ENCODE results near the gene GALNT4. TPM values are rescaled to one million over a fixed set of nuclear protein-coding genes. Genes with fewer than 3 reads are reported as not detected.

GALNT4 gene
- total RNA-seq, 5 donors from 2014 or later (not counting 1 experiment from before 2014, with no cell fraction given), result 4.9 to 9.6 (median 6.5) TPM

GRCh38 chr12:89565002-89565401 lies 40.4 kb upstream of the GALNT4 start:
- no peaks in the 10 kb centered on the region for H3K4me1 Mint-ChIP-seq
- ChIA-PET CTCF (no interaction called here), POLR2A (no interaction called here)
- Histone ChIP-seq H3K27ac (ENCODE audit: low read length) (no peak overlapping the region), H3K36me3 (ENCODE audit: control insufficient read depth in 2 of 2, extremely low read depth in 1 of 2, insufficient read depth in 1 of 2, low read length in 1 of 2) (no peaks in the 10 kb centered on the region), H3K4me3 (ENCODE audit: control insufficient read depth in 1 of 2, extremely low read depth in 1 of 2, low read length in 1 of 2) (no peak overlapping the region), H3K27me3 (replicated peaks in 1 of 2; ENCODE audit: control insufficient read depth in 2 of 2, extremely low read depth in 1 of 2, insufficient read depth in 2 of 2, low read length in 1 of 2) (no peaks in the 10 kb centered on the region), H3K4me1 (ENCODE audit: control insufficient read depth in 1 of 2, extremely low read depth in 1 of 2, insufficient read depth in 2 of 2, low read length in 2 of 2) (no peaks in the 10 kb centered on the region), H3K9me3 (no peaks in the 10 kb centered on the region)
- H3K4me3 Mint-ChIP-seq, result no peak overlapping the region
- H3K27ac Mint-ChIP-seq, result no peak overlapping the region
- ATAC-seq (replicated peaks in 1 of 4), result no peak
- H3K9me3 Mint-ChIP-seq, result no peaks in the 10 kb centered on the region
- no peak for DNase-seq
- H3K36me3 Mint-ChIP-seq, result peaks cover 3% of the 10 kb centered on the region
- no peaks in the 10 kb centered on the region for H3K27me3 Mint-ChIP-seq

- POLR2A ChIA-PET, result no interaction called here
- H3K9me3 ChIP-seq, result no peaks in the 10 kb centered on the region
- no peaks in the 10 kb centered on the region for H3K36me3 Mint-ChIP-seq
- H3K27ac Mint-ChIP-seq, result no peak overlapping the region
- H3K4me1 ChIP-seq (ENCODE audit: control insufficient read depth in 1 of 2, extremely low read depth in 1 of 2, insufficient read depth in 2 of 2, low read length in 2 of 2), result no peaks in the 10 kb centered on the region
- H3K4me1 Mint-ChIP-seq, result no peaks in the 10 kb centered on the region
- no peak overlapping the region for H3K27ac ChIP-seq (ENCODE audit: low read length)
- no peaks in the 10 kb centered on the region for H3K9me3 Mint-ChIP-seq
- no peak overlapping the region for H3K4me3 ChIP-seq (ENCODE audit: control insufficient read depth in 1 of 2, extremely low read depth in 1 of 2, low read length in 1 of 2)
- H3K36me3 ChIP-seq (ENCODE audit: control insufficient read depth in 2 of 2, extremely low read depth in 1 of 2, insufficient read depth in 1 of 2, low read length in 1 of 2), result no peaks in the 10 kb centered on the region
- ATAC-seq (replicated peaks in 1 of 4), result no peak
- WGBS (ENCODE audit: insufficient coverage), result 87% methylated on average over 10 of the region's 10 CpGs
- DNase-seq, result no peak
- CTCF ChIA-PET, result no interaction called here
- no peaks in the 10 kb centered on the region for H3K27me3 ChIP-seq (replicated peaks in 1 of 2; ENCODE audit: control insufficient read depth in 2 of 2, extremely low read depth in 1 of 2, insufficient read depth in 2 of 2, low read length in 1 of 2)
- no peak overlapping the region for H3K4me3 Mint-ChIP-seq
- no peaks in the 10 kb centered on the region for H3K27me3 Mint-ChIP-seq
Observed at GRCh38 chr12:89559753-89560152, 35.2 kb upstream of the GALNT4 start.

GRCh38 chr12:89556976-89557375 lies 32.4 kb upstream of the GALNT4 start:
- H3K27ac ChIP-seq (ENCODE audit: low read length), result no peak overlapping the region
- Mint-ChIP-seq H3K4me3 (no peak overlapping the region), H3K36me3 (peaks cover 3% of the 10 kb centered on the region), H3K4me1 (no peaks in the 10 kb centered on the region), H3K27me3 (no peaks in the 10 kb centered on the region), H3K27ac (no peak overlapping the region), H3K9me3 (peaks cover 5% of the 10 kb centered on the region in 3 donors)
- H3K4me3 ChIP-seq (ENCODE audit: control insufficient read depth in 1 of 2, extremely low read depth in 1 of 2, low read length in 1 of 2), result no peak overlapping the region
- CTCF ChIA-PET, result interaction anchor here in 1 of 2 donors (0.7 kb wide), 1 partner anchor 47 kb away, joined by 5 read pairs; no protein-coding TSS in a partner anchor
- no peaks in the 10 kb centered on the region for H3K9me3 ChIP-seq
- no peak for DNase-seq
- H3K27me3 ChIP-seq (replicated peaks in 1 of 2; ENCODE audit: control insufficient read depth in 2 of 2, extremely low read depth in 1 of 2, insufficient read depth in 2 of 2, low read length in 1 of 2), result no peaks in the 10 kb centered on the region
- ATAC-seq (replicated peaks in 1 of 4), result no peak
- no peaks in the 10 kb centered on the region for H3K36me3 ChIP-seq (ENCODE audit: control insufficient read depth in 2 of 2, extremely low read depth in 1 of 2, insufficient read depth in 1 of 2, low read length in 1 of 2)
- H3K4me1 ChIP-seq (ENCODE audit: control insufficient read depth in 1 of 2, extremely low read depth in 1 of 2, insufficient read depth in 2 of 2, low read length in 2 of 2), result no peaks in the 10 kb centered on the region
- POLR2A ChIA-PET, result no interaction called here
- WGBS (ENCODE audit: insufficient coverage), result no CpG with 5 or more reads among the region's 2 CpGs

- H3K4me3 ChIP-seq (ENCODE audit: control insufficient read depth in 1 of 2, extremely low read depth in 1 of 2, low read length in 1 of 2), result no peak overlapping the region
Observed at GRCh38 chr12:89552376-89552775, 27.8 kb upstream of the GALNT4 start.

GRCh38 chr12:89551747-89552146 lies 27.2 kb upstream of the GALNT4 start:
- CTCF ChIA-PET, result interaction anchor here in 1 of 2 donors (1.8 kb wide), 1 partner anchor 9 kb away, joined by 6 read pairs; no protein-coding TSS in a partner anchor
- H3K4me3 Mint-ChIP-seq, result no peak overlapping the region
- no CpG with 5 or more reads among the region's 2 CpGs for WGBS (ENCODE audit: insufficient coverage)

More at GRCh38 chr12:89552376-89552775, 27.8 kb upstream of the GALNT4 start:
- Histone ChIP-seq H3K4me1 (ENCODE audit: control insufficient read depth in 1 of 2, extremely low read depth in 1 of 2, insufficient read depth in 2 of 2, low read length in 2 of 2) (no peaks in the 10 kb centered on the region), H3K27me3 (replicated peaks in 1 of 2; ENCODE audit: control insufficient read depth in 2 of 2, extremely low read depth in 1 of 2, insufficient read depth in 2 of 2, low read length in 1 of 2) (no peaks in the 10 kb centered on the region), H3K27ac (ENCODE audit: low read length) (no peak overlapping the region), H3K9me3 (no peaks in the 10 kb centered on the region), H3K36me3 (ENCODE audit: control insufficient read depth in 2 of 2, extremely low read depth in 1 of 2, insufficient read depth in 1 of 2, low read length in 1 of 2) (no peaks in the 10 kb centered on the region)
- WGBS (ENCODE audit: insufficient coverage), result no CpG with 5 or more reads among the region's 1 CpG
- Mint-ChIP-seq H3K36me3 (peaks cover 3% of the 10 kb centered on the region), H3K9me3 (peaks cover 5% of the 10 kb centered on the region in 3 donors), H3K4me3 (no peak overlapping the region), H3K27ac (no peak overlapping the region), H3K4me1 (no peaks in the 10 kb centered on the region), H3K27me3 (peaks cover 0 to 1% of the 10 kb centered on the region in 2 donors)
- CTCF ChIA-PET, result interaction anchor here in 1 of 2 donors (0.6 to 1.8 kb wide), 2 partner anchors 9 to 27 kb away, joined by 3 to 6 read pairs; no protein-coding TSS in a partner anchor
- DNase-seq, result no peak
- POLR2A ChIA-PET, result no interaction called here
- ATAC-seq (replicated peaks in 1 of 4), result no peak

GRCh38 chr12:89547101-89547500 lies 22.5 kb upstream of the GALNT4 start:
- H3K4me3 Mint-ChIP-seq, result no peak overlapping the region
- Histone ChIP-seq H3K27me3 (replicated peaks in 1 of 2; ENCODE audit: control insufficient read depth in 2 of 2, extremely low read depth in 1 of 2, insufficient read depth in 2 of 2, low read length in 1 of 2) (no peaks in the 10 kb centered on the region), H3K27ac (ENCODE audit: low read length) (no peak overlapping the region), H3K36me3 (ENCODE audit: control insufficient read depth in 2 of 2, extremely low read depth in 1 of 2, insufficient read depth in 1 of 2, low read length in 1 of 2) (no peaks in the 10 kb centered on the region), H3K4me3 (ENCODE audit: control insufficient read depth in 1 of 2, extremely low read depth in 1 of 2, low read length in 1 of 2) (no peak overlapping the region), H3K4me1 (ENCODE audit: control insufficient read depth in 1 of 2, extremely low read depth in 1 of 2, insufficient read depth in 2 of 2, low read length in 2 of 2) (peaks cover 0 to 2% of the 10 kb centered on the region in 2 experiments), H3K9me3 (no peaks in the 10 kb centered on the region)
- ChIA-PET POLR2A (no interaction called here), CTCF (interaction anchor here in 1 of 2 donors (1.3 kb wide), 1 partner anchor 12 kb away, joined by 4 read pairs; no protein-coding TSS in a partner anchor)
- WGBS (ENCODE audit: insufficient coverage), result 60% methylated on average over 1 of the region's 4 CpGs
- ATAC-seq (replicated peaks in 1 of 4), result no peak
- no peak overlapping the region for H3K27ac Mint-ChIP-seq
- H3K27me3 Mint-ChIP-seq, result peaks cover 2 to 6% of the 10 kb centered on the region in 2 donors
- H3K9me3 Mint-ChIP-seq, result no peaks in the 10 kb centered on the region
- H3K4me1 Mint-ChIP-seq, result peaks cover 4 to 9% (median 7%) of the 10 kb centered on the region in 3 donors
- no peak for DNase-seq
- H3K36me3 Mint-ChIP-seq, result no peaks in the 10 kb centered on the region

More at GRCh38 chr12:89551747-89552146, 27.2 kb upstream of the GALNT4 start:
- Histone ChIP-seq H3K27me3 (replicated peaks in 1 of 2; ENCODE audit: control insufficient read depth in 2 of 2, extremely low read depth in 1 of 2, insufficient read depth in 2 of 2, low read length in 1 of 2) (no peaks in the 10 kb centered on the region), H3K4me1 (ENCODE audit: control insufficient read depth in 1 of 2, extremely low read depth in 1 of 2, insufficient read depth in 2 of 2, low read length in 2 of 2) (no peaks in the 10 kb centered on the region), H3K27ac (ENCODE audit: low read length) (no peak overlapping the region), H3K4me3 (ENCODE audit: control insufficient read depth in 1 of 2, extremely low read depth in 1 of 2, low read length in 1 of 2) (no peak overlapping the region), H3K36me3 (ENCODE audit: control insufficient read depth in 2 of 2, extremely low read depth in 1 of 2, insufficient read depth in 1 of 2, low read length in 1 of 2) (no peaks in the 10 kb centered on the region), H3K9me3 (no peaks in the 10 kb centered on the region)
- H3K27ac Mint-ChIP-seq, result no peak overlapping the region
- H3K4me1 Mint-ChIP-seq, result no peaks in the 10 kb centered on the region
- peaks cover 5% of the 10 kb centered on the region in 3 donors for H3K9me3 Mint-ChIP-seq
- H3K36me3 Mint-ChIP-seq, result peaks cover 3% of the 10 kb centered on the region
- ATAC-seq (replicated peaks in 1 of 4), result no peak
- DNase-seq, result no peak
- peaks cover 2 to 6% of the 10 kb centered on the region in 2 donors for H3K27me3 Mint-ChIP-seq
- POLR2A ChIA-PET, result no interaction called here

GRCh38 chr12:89546151-89546550 lies 21.6 kb upstream of the GALNT4 start:
- ATAC-seq (replicated peaks in 1 of 4), result no peak
- peaks cover 2 to 6% of the 10 kb centered on the region in 2 donors for H3K27me3 Mint-ChIP-seq
- CTCF ChIA-PET, result no interaction called here
- no peak overlapping the region for H3K27ac Mint-ChIP-seq
- POLR2A ChIA-PET, result no interaction called here
- no peaks in the 10 kb centered on the region for H3K9me3 ChIP-seq
- H3K9me3 Mint-ChIP-seq, result no peaks in the 10 kb centered on the region
- H3K4me1 ChIP-seq (ENCODE audit: control insufficient read depth in 1 of 2, extremely low read depth in 1 of 2, insufficient read depth in 2 of 2, low read length in 2 of 2), result peaks cover 0 to 2% of the 10 kb centered on the region in 2 experiments
- H3K4me1 Mint-ChIP-seq, result peaks cover 4 to 9% (median 7%) of the 10 kb centered on the region in 3 donors
- H3K36me3 ChIP-seq (ENCODE audit: control insufficient read depth in 2 of 2, extremely low read depth in 1 of 2, insufficient read depth in 1 of 2, low read length in 1 of 2), result no peaks in the 10 kb centered on the region
- no peaks in the 10 kb centered on the region for H3K36me3 Mint-ChIP-seq
- no peak overlapping the region for H3K27ac ChIP-seq (ENCODE audit: low read length)
- no CpG with 5 or more reads among the region's 4 CpGs for WGBS (ENCODE audit: insufficient coverage)
- no peak overlapping the region for H3K4me3 ChIP-seq (ENCODE audit: control insufficient read depth in 1 of 2, extremely low read depth in 1 of 2, low read length in 1 of 2)
- no peaks in the 10 kb centered on the region for H3K27me3 ChIP-seq (replicated peaks in 1 of 2; ENCODE audit: control insufficient read depth in 2 of 2, extremely low read depth in 1 of 2, insufficient read depth in 2 of 2, low read length in 1 of 2)
- no peak overlapping the region for H3K4me3 Mint-ChIP-seq
- DNase-seq, result no peak

All from T-cell (primary cell).